ENCODE data around the gene IL17B. TPM values are rescaled to one million over a fixed set of nuclear protein-coding genes. Genes with fewer than 3 reads are reported as not detected.
A peak's percentile ranks its signal among the peaks of the same experiment; 100 is the strongest.

The IL17B gene
- total and polyA plus RNA-seq, 9 of the 15 experiments (the other 6 are each of a cell fraction or from before 2014, with no cell fraction given), result 0.28 to 2.6 (median 0.53) TPM; not detected in 2

GRCh38 chr5:149345147-149345891, 33.8 kb downstream of the IL17B start, which contains the start of gene GRPEL2 (continued):
- TF ChIP-seq, protein P1, sequence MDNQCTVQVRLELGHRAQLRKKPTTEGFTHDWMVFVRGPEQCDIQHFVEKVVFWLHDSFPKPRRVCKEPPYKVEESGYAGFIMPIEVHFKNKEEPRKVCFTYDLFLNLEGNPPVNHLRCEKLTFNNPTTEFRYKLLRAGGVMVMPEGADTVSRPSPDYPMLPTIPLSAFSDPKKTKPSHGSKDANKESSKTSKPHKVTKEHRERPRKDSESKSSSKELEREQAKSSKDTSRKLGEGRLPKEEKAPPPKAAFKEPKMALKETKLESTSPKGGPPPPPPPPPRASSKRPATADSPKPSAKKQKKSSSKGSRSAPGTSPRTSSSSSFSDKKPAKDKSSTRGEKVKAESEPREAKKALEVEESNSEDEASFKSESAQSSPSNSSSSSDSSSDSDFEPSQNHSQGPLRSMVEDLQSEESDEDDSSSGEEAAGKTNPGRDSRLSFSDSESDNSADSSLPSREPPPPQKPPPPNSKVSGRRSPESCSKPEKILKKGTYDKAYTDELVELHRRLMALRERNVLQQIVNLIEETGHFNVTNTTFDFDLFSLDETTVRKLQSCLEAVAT (IDR thresholded peaks at IDR 0.05), result peak; percentile 28 to 60; a peak in 1 of 4 replicates
- TF ChIP-seq ZNF77 (CRISPR knock-in tag; IDR thresholded peaks at IDR 0.05), result no peak
- TF ChIP-seq HNRNPLL (IDR thresholded peaks at IDR 0.05; ENCODE audit: low read depth, low read length, poor library complexity, severe bottlenecking), result peak; percentile 40
- TF ChIP-seq, protein P2, sequence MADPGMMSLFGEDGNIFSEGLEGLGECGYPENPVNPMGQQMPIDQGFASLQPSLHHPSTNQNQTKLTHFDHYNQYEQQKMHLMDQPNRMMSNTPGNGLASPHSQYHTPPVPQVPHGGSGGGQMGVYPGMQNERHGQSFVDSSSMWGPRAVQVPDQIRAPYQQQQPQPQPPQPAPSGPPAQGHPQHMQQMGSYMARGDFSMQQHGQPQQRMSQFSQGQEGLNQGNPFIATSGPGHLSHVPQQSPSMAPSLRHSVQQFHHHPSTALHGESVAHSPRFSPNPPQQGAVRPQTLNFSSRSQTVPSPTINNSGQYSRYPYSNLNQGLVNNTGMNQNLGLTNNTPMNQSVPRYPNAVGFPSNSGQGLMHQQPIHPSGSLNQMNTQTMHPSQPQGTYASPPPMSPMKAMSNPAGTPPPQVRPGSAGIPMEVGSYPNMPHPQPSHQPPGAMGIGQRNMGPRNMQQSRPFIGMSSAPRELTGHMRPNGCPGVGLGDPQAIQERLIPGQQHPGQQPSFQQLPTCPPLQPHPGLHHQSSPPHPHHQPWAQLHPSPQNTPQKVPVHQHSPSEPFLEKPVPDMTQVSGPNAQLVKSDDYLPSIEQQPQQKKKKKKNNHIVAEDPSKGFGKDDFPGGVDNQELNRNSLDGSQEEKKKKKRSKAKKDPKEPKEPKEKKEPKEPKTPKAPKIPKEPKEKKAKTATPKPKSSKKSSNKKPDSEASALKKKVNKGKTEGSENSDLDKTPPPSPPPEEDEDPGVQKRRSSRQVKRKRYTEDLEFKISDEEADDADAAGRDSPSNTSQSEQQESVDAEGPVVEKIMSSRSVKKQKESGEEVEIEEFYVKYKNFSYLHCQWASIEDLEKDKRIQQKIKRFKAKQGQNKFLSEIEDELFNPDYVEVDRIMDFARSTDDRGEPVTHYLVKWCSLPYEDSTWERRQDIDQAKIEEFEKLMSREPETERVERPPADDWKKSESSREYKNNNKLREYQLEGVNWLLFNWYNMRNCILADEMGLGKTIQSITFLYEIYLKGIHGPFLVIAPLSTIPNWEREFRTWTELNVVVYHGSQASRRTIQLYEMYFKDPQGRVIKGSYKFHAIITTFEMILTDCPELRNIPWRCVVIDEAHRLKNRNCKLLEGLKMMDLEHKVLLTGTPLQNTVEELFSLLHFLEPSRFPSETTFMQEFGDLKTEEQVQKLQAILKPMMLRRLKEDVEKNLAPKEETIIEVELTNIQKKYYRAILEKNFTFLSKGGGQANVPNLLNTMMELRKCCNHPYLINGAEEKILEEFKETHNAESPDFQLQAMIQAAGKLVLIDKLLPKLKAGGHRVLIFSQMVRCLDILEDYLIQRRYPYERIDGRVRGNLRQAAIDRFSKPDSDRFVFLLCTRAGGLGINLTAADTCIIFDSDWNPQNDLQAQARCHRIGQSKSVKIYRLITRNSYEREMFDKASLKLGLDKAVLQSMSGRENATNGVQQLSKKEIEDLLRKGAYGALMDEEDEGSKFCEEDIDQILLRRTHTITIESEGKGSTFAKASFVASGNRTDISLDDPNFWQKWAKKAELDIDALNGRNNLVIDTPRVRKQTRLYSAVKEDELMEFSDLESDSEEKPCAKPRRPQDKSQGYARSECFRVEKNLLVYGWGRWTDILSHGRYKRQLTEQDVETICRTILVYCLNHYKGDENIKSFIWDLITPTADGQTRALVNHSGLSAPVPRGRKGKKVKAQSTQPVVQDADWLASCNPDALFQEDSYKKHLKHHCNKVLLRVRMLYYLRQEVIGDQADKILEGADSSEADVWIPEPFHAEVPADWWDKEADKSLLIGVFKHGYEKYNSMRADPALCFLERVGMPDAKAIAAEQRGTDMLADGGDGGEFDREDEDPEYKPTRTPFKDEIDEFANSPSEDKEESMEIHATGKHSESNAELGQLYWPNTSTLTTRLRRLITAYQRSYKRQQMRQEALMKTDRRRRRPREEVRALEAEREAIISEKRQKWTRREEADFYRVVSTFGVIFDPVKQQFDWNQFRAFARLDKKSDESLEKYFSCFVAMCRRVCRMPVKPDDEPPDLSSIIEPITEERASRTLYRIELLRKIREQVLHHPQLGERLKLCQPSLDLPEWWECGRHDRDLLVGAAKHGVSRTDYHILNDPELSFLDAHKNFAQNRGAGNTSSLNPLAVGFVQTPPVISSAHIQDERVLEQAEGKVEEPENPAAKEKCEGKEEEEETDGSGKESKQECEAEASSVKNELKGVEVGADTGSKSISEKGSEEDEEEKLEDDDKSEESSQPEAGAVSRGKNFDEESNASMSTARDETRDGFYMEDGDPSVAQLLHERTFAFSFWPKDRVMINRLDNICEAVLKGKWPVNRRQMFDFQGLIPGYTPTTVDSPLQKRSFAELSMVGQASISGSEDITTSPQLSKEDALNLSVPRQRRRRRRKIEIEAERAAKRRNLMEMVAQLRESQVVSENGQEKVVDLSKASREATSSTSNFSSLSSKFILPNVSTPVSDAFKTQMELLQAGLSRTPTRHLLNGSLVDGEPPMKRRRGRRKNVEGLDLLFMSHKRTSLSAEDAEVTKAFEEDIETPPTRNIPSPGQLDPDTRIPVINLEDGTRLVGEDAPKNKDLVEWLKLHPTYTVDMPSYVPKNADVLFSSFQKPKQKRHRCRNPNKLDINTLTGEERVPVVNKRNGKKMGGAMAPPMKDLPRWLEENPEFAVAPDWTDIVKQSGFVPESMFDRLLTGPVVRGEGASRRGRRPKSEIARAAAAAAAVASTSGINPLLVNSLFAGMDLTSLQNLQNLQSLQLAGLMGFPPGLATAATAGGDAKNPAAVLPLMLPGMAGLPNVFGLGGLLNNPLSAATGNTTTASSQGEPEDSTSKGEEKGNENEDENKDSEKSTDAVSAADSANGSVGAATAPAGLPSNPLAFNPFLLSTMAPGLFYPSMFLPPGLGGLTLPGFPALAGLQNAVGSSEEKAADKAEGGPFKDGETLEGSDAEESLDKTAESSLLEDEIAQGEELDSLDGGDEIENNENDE (IDR thresholded peaks at IDR 0.05; ENCODE audit: low read depth, low read length), result no peak
- peak; percentile 93 for TF ChIP-seq POLR2B (IDR thresholded peaks at IDR 0.05; ENCODE audit: low read depth, partially characterized antibody)
- TF ChIP-seq ZNF12 (CRISPR knock-in tag; IDR thresholded peaks at IDR 0.05), result 0 out of 2 replicates have a peak, but pooled peaks have one; percentile 22
- TF ChIP-seq GTF2E2 (tag; IDR thresholded peaks at IDR 0.05), result peak; percentile 86
- TF ChIP-seq BRF2 (IDR thresholded peaks at IDR 0.05; ENCODE audit: borderline replicate concordance, insufficient read depth, insufficient read length), result no peak
- TF ChIP-seq HOMEZ (CRISPR knock-in tag; IDR thresholded peaks at IDR 0.05), result no peak
- TF ChIP-seq ETV1 (tag; conservative IDR thresholded peaks at IDR 0.05; ENCODE audit: low read depth), result peak; percentile 99

Measured in K562 (cell line).